HepG2 (cell line): ENCODE data around the gene LRTM2. TPM values are rescaled to one million over a fixed set of nuclear protein-coding genes. Genes with fewer than 3 reads are reported as not detected.
A peak's percentile ranks its signal among the peaks of the same experiment; 100 is the strongest.

Experiments
- ATAC-seq: fragments of 200-7000 bp; cut with Tn5 transposase; 3 replicates; pipeline ENCODE4 v1.9.1; 2020; ENCODE audit warnings: mild to moderate bottlenecking, moderate library complexity
- BruUV-seq: library from RNA; stranded (reverse); fragments of 400-500 nt; replicated peaks from 2 replicates; lab custom pipeline; 2021; lab: Mats Ljungman, UMichigan
- CTCF ChIA-PET: fragments of 300-600 bp; formaldehyde crosslinking; extraction: SDS; loops from one replicate; lab custom pipeline; 2021; ENCODE audit warnings: low total read pairs, inconsistent platforms, low intra/inter-chr PET ratio; lab: Yijun Ruan, JAX
- POLR2A ChIA-PET: fragments of 350-600 bp; sonication (Branson Sonifier 250); formaldehyde crosslinking; loops from one replicate; lab custom pipeline; 2020; ENCODE audit warnings: antibody characterized with exemption, inconsistent platforms; lab: Yijun Ruan, JAX
- DNase-seq: peaks from one replicate; pipeline ENCODE4 v3.0.0-alpha.2; 2015; ENCODE audit warnings: low spot score
- FAIRE-seq: peaks from 3 replicates; lab custom pipeline; 2011; peaks lifted over from hg19 to GRCh38; lab: Jason Lieb, UNC
- H2AFZ ChIP-seq: one replicate; pipeline ENCODE4 v1.6.1; 2011; ENCODE audit warnings: low read length, inconsistent platforms
- H3K27ac ChIP-seq: fragments of 300-600 bp; 3 replicates; pipeline ENCODE4 v1.8.0; 2011; ENCODE audit warnings: mixed run types, mild to moderate bottlenecking, mixed read lengths, low read length, inconsistent platforms; ENCODE audit not compliant: insufficient read depth; ENCODE audit errors: extremely low read length
- H3K27me3 ChIP-seq, 2 experiments: fragments of 200-600 bp in 1 of 2; 2 replicates in 1 of 2; 3 replicates in 1 of 2; pipeline versions ENCODE4 v1.6.0 to v1.8.0; 2011; ENCODE audit warnings: low read length in 2 of 2, mild to moderate bottlenecking in 2 of 2, moderate library complexity in 2 of 2, inconsistent platforms in 1 of 2; ENCODE audit not compliant: insufficient read depth in 2 of 2, control insufficient read depth in 1 of 2
- H3K36me3 ChIP-seq, 2 experiments: fragments of 200-600 bp in 1 of 2; replicated peaks in 1 of 2; 2 replicates in 1 of 2; 3 replicates in 1 of 2; pipeline versions ENCODE4 v1.5.1 to v1.8.0; 2011; ENCODE audit warnings: low read length in 2 of 2, inconsistent platforms in 1 of 2; ENCODE audit not compliant: insufficient read depth in 2 of 2, control insufficient read depth in 1 of 2
- H3K4me1 ChIP-seq: 2 replicates; pipeline ENCODE4 v1.5.1; 2012; ENCODE audit warnings: low read length, inconsistent platforms; ENCODE audit not compliant: insufficient read depth
- H3K4me2 ChIP-seq: 2 replicates; pipeline ENCODE4 v1.6.0; 2011; ENCODE audit warnings: low read depth, low read length, inconsistent platforms
- H3K4me3 ChIP-seq, 3 experiments: fragments of 200-600 bp in 1 of 3; sonication (generic), shearing (Covaris generic) in 1 of 3; replicated peaks in 1 of 3; 2 replicates each; pipeline ENCODE4 v1.5.1; 2011 to 2016; ENCODE audit warnings: low read length in 3 of 3, inconsistent platforms in 2 of 3, low read depth in 2 of 3, mild to moderate bottlenecking in 2 of 3, control low read depth in 1 of 3, mixed read lengths in 1 of 3; ENCODE audit not compliant: insufficient read depth in 1 of 3
- H3K79me2 ChIP-seq: one replicate; pipeline ENCODE4 v1.6.1; 2011; ENCODE audit warnings: low read length, inconsistent platforms; ENCODE audit not compliant: insufficient read depth
- H3K9ac ChIP-seq: 2 replicates; pipeline ENCODE4 v1.6.0; 2011; ENCODE audit warnings: mild to moderate bottlenecking, low read depth, low read length, inconsistent platforms; ENCODE audit not compliant: insufficient read depth
- H3K9me3 ChIP-seq: 2 replicates; pipeline ENCODE4 v1.5.1; 2012; ENCODE audit warnings: mild to moderate bottlenecking, low read length
- H4K20me1 ChIP-seq: 2 replicates; pipeline ENCODE4 v1.6.0; 2011; ENCODE audit warnings: inconsistent platforms, mild to moderate bottlenecking, low read length, moderate library complexity; ENCODE audit not compliant: insufficient read depth
- PRMT3 ChIP-seq: sonication (generic); formaldehyde crosslinking; IDR thresholded peaks from 2 replicates; pipeline ENCODE4 v1.8.1; 2022; ENCODE audit warnings: low read depth, mild to moderate bottlenecking, moderate library complexity, missing genetic modification reagents, borderline replicate concordance
- SALL1 ChIP-seq: sonication (generic); formaldehyde crosslinking; IDR thresholded peaks from 2 replicates; pipeline ENCODE4 v1.8.0; 2022; ENCODE audit warnings: mild to moderate bottlenecking, missing genetic modification reagents
- ZNF282 ChIP-seq: fragments of 450-650 bp; IDR thresholded peaks from 2 replicates; pipeline ENCODE4 v1.6.1; 2018; ENCODE audit not compliant: partially characterized antibody
- ZSCAN25 ChIP-seq: sonication (generic); formaldehyde crosslinking; IDR thresholded peaks from 2 replicates; pipeline ENCODE4 v1.8.0; 2022; ENCODE audit warnings: mild to moderate bottlenecking, missing genetic modification reagents
- WGBS: methylation state at CpG from one replicate; pipeline ENCODE4 v1.1.6; 2017; ENCODE audit warnings: low lambda C conversion rate; 5-methylcytosine and 5-hydroxymethylcytosine counted together
- in situ Hi-C: cut with HindIII; loops from 2 replicates; pipeline ENCODE4 v1.10.0; 2017; ENCODE audit warnings: low pct_unique_long_range_greater_than_20kb; ENCODE audit not compliant: extremely low pct_ligation_motif_present
- intact Hi-C: fragments of 100-400 bp; cut with micrococcal nuclease; formaldehyde crosslinking; loops from one replicate; pipeline ENCODE4 v1.10.0; 2022; ENCODE audit not compliant: unreplicated experiment
- polyA plus RNA-seq, 8 experiments: library from polyadenylated mRNA; depleted of rRNA in 3 of 8; stranded (reverse) in 7 of 8; unstranded in 1 of 8; fragments of >200 nt; fragmentation: Illumina TruSeq in 4 of 8; extraction: Trizol in 4 of 8; gene quantifications; 2 replicates each; pipeline versions ENCODE4 v1.2.1 to v1.2.3, GENCODE V29; 2011 to 2016; ENCODE audit warnings: low read depth in 4 of 8, missing spikeins in 1 of 8, mixed read lengths in 1 of 8; ENCODE audit not compliant: insufficient read depth in 1 of 8
- total RNA-seq, 5 experiments: library from RNA; depleted of rRNA; stranded (reverse); fragments of >200 nt; fragmentation: Illumina TruSeq; extraction: Trizol; gene quantifications; 2 replicates each; pipeline ENCODE4 v1.2.3, GENCODE V29; 2016; ENCODE audit warnings: low read depth in 1 of 5
- TF ChIP-seq, protein P1 (sequence below): sonication (generic); formaldehyde crosslinking; IDR thresholded peaks from 2 replicates; pipeline ENCODE4 v1.8.1; 2023; ENCODE audit warnings: mild to moderate bottlenecking, missing genetic modification reagents

LRTM2 gene
- total and polyA plus RNA-seq, 2 of the 13 experiments (the other 11 are each of a cell fraction or from before 2014, with no cell fraction given) = 0.09 TPM; not detected in 1

DNA sequence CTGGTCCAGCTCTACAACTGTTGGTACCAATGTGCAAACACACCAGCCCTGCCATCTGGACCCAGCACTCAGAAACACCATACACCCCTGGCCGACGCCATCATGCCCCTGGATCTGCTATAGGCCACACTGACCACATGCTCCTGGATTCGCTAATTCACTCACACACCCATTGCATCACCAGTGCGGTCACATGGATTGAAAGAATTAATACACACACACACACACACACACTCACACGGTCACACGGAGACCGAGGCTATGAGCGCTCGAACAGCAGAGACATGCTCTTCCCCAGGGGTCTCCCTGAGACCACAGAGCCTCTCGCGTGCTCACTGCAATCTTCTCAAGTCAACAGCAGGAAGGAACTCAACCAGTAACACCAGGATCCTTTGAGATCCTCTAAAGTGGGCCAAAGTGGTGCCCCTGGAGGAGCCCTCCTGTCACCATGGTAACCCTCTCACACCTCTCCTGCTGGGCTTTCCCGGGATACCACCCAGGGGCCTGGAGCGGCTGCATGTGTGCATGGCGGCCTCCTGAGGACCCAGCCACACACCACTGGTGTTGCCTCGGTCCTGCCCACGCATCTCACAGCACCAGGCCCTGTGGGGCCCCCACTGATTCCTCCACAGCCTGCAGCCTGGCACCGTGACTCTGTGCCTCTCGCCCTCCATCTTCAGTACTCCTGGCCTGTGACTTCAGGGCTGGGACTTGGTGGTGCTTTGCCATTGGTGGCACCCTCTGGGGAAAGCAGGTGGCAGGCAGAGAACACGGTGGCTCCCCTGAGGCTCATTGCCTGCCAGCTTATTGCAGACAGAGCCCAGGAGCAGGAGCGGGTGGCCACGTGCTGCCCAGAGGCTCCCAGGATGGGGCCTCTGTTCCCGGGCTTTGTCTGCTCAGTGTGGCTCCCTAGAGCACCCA, 15.1 kb downstream of the LRTM2 start:
- POLR2A ChIA-PET = no interaction called here
- CTCF ChIA-PET = no interaction called here
- no peak for FAIRE-seq
- no peak for DNase-seq
- no peaks in the 10 kb centered on the region for H3K9me3 ChIP-seq
- H3K4me3 ChIP-seq = no peak overlapping the region
- no peak for ATAC-seq
- H3K79me2 ChIP-seq = no peaks in the 10 kb centered on the region
- H3K9ac ChIP-seq = no peak overlapping the region
- intact Hi-C loops = no loop called here
- no TSS peak for BruUV-seq
- no peaks in the 10 kb centered on the region for H4K20me1 ChIP-seq
- H2AFZ ChIP-seq = no peak overlapping the region
- H3K36me3 ChIP-seq = no peaks in the 10 kb centered on the region
- TF ChIP-seq SALL1 (CRISPR knock-in tag) (no peak), PRMT3 (CRISPR knock-in tag) (no peak), ZSCAN25 (no peak)
- H3K4me2 ChIP-seq = no peak overlapping the region
- 82% methylated on average over 11 of the region's 22 CpGs for WGBS
- H3K27ac ChIP-seq = no peak overlapping the region
- in situ Hi-C loops = no loop called here
- peaks cover 56% of the 10 kb centered on the region for H3K4me1 ChIP-seq
- H3K27me3 ChIP-seq = peaks cover 6 to 44% of the 10 kb centered on the region in 2 experiments; a peak in 4 of 5 replicates

DNA sequence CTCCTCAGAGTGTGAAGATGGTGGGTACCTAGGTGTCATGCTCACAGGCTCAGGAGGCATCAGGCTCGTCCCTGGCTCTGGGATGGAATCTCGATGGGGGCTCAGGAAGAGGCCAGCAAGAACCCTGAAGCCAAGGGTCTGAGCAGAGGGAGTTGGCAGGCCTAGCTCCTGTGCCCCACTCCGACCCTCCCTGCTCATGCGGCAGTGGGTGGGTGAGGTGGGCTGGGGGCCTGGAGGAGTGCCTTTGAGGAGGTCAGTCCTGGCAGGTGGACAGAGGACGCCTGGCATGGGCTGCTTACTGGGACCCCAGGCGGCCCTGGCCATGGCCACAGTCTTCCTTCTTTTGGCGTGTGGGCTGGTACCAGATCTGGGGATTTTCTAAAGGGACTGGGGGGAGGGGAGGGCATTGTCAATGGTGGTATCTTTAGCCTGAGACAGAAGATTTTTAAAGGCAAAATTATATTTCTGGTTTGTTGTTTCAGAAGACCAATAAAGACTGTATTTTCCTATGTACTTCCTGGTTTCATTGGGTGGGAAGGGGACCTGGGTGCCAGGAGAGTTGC, 16.0 kb downstream of the LRTM2 start:
- no peak overlapping the region for H3K9ac ChIP-seq
- TF ChIP-seq ZNF282 = no peak
- TF ChIP-seq, protein P1, sequence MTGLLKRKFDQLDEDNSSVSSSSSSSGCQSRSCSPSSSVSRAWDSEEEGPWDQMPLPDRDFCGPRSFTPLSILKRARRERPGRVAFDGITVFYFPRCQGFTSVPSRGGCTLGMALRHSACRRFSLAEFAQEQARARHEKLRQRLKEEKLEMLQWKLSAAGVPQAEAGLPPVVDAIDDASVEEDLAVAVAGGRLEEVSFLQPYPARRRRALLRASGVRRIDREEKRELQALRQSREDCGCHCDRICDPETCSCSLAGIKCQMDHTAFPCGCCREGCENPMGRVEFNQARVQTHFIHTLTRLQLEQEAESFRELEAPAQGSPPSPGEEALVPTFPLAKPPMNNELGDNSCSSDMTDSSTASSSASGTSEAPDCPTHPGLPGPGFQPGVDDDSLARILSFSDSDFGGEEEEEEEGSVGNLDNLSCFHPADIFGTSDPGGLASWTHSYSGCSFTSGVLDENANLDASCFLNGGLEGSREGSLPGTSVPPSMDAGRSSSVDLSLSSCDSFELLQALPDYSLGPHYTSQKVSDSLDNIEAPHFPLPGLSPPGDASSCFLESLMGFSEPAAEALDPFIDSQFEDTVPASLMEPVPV (CRISPR knock-in tag) = 0 out of 2 replicates have a peak, but pooled peaks have one; percentile 59
- TF ChIP-seq, all 625 proteins: peak for 1
- no peaks in the 10 kb centered on the region for H4K20me1 ChIP-seq
- H2AFZ ChIP-seq = no peak overlapping the region
- H3K36me3 ChIP-seq = no peaks in the 10 kb centered on the region
- H3K9me3 ChIP-seq = no peaks in the 10 kb centered on the region
- intact Hi-C loops (no loop called here), in situ Hi-C loops (no loop called here)
- H3K27ac ChIP-seq = no peak overlapping the region
- DNase-seq (no peak), FAIRE-seq (no peak), ATAC-seq (no peak)
- ChIA-PET POLR2A (interaction anchor here (1.0 to 2.5 kb wide), 2 partner anchors 11 to 24 kb away, joined by 3 to 31 read pairs; no protein-coding TSS in a partner anchor), CTCF (no interaction called here)
- no TSS peak for BruUV-seq
- H3K4me2 ChIP-seq = peak overlapping the region; percentile 46; the same call in 1 of the 2 replicates
- H3K79me2 ChIP-seq = no peaks in the 10 kb centered on the region
- H3K4me1 ChIP-seq = peaks cover 58% of the 10 kb centered on the region
- H3K27me3 ChIP-seq = peaks cover 4 to 38% of the 10 kb centered on the region in 2 experiments; a peak in 4 of 5 replicates
- WGBS = no CpG with 5 or more reads among the region's 7 CpGs
- H3K4me3 ChIP-seq = no peak overlapping the region
